ENCODE data around the gene TMEM94. TPM values are rescaled to one million over a fixed set of nuclear protein-coding genes. Genes with fewer than 3 reads are reported as not detected.
A peak's percentile ranks its signal among the peaks of the same experiment; 100 is the strongest.

The TMEM94 gene
- total and polyA plus RNA-seq, 2 of the 13 experiments (the other 11 are each of a cell fraction or from before 2014, with no cell fraction given), result 32.6 to 134 TPM

DNA sequence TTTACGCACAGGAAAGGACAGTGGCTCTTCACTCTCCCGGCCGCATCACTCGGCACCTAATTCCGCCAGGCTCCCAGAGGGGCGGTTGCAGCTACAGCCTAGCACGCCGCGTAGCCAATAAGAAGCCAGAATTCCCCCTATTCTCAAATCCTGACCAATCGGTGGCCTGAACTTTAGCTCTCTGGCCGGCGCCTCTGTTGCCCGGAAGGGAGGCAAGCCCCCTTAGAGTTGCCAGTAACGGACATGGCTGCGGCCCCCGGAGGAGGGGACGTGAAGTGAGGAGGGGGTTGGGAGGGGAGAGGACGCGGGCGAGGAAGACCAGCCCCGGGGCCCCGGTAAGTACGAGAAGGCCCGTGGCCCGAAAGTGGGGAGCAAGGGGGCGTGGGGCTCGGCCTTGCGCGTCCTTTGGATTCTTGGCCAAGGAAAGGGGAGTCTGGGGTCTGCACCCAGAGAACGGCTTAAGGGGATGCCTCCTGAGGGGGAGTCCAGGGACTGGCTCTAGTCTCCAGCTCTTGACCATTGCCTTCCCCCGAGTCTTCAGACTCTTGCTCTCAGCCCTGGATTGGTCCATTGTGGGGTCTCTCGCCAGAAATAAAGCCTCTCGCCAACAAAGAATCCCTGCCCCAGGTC lies at the start of gene TMEM94 (continued):
- TF ChIP-seq CEBPG (CRISPR knock-in tag; IDR thresholded peaks at IDR 0.05) (peak; percentile 15; the same call in 1 of the 2 replicates), SMAD9 (CRISPR knock-in tag; IDR thresholded peaks at IDR 0.05) (no peak), ZNF260 (CRISPR knock-in tag; IDR thresholded peaks at IDR 0.05; ENCODE audit: borderline replicate concordance, low read depth) (no peak), ZNF331 (CRISPR knock-in tag; IDR thresholded peaks at IDR 0.05) (no peak), HNRNPK (IDR thresholded peaks at IDR 0.05; ENCODE audit: low read depth, low read length, poor library complexity, severe bottlenecking) (peak; percentile 80), FOXM1 (CRISPR knock-in tag; IDR thresholded peaks at IDR 0.05) (no peak), CENPX (CRISPR knock-in tag; IDR thresholded peaks at IDR 0.05) (no peak), GFI1 (CRISPR knock-in tag; IDR thresholded peaks at IDR 0.05; ENCODE audit: borderline replicate concordance) (0 out of 2 replicates have a peak, but pooled peaks have one; percentile 48), GABPB1 (CRISPR knock-in tag; IDR thresholded peaks at IDR 0.05) (peak; percentile 90), SMYD3 (CRISPR knock-in tag; IDR thresholded peaks at IDR 0.05) (0 out of 2 replicates have a peak, but pooled peaks have one; percentile 50), NCOA2 (CRISPR knock-in tag; IDR thresholded peaks at IDR 0.05) (peak; percentile 32), ZFP36L1 (CRISPR knock-in tag; IDR thresholded peaks at IDR 0.05) (no peak), NR1H2 (CRISPR knock-in tag; IDR thresholded peaks at IDR 0.05; ENCODE audit: borderline replicate concordance, low read depth) (no peak), ZBTB42 (CRISPR knock-in tag; IDR thresholded peaks at IDR 0.05) (no peak), TBX2 (CRISPR knock-in tag; IDR thresholded peaks at IDR 0.05; ENCODE audit: borderline replicate concordance) (no peak; the same call in 1 of the 2 replicates), RFX1 (IDR thresholded peaks at IDR 0.05) (no peak), KLF11 (CRISPR knock-in tag; IDR thresholded peaks at IDR 0.05) (peak; percentile 94), ZNF337 (CRISPR knock-in tag; IDR thresholded peaks at IDR 0.05; ENCODE audit: borderline replicate concordance, low read depth) (no peak), ZNF781 (CRISPR knock-in tag; IDR thresholded peaks at IDR 0.05; ENCODE audit: borderline replicate concordance, not compliant biosample characterization) (peak; percentile 78), ZNF33B (CRISPR knock-in tag; IDR thresholded peaks at IDR 0.05) (no peak)
- TF ChIP-seq, protein P1, sequence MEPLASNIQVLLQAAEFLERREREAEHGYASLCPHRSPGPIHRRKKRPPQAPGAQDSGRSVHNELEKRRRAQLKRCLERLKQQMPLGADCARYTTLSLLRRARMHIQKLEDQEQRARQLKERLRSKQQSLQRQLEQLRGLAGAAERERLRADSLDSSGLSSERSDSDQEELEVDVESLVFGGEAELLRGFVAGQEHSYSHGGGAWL (CRISPR knock-in tag; IDR thresholded peaks at IDR 0.05), result peak; percentile 73; the same call in 1 of the 2 replicates
- TF ChIP-seq, protein P2, sequence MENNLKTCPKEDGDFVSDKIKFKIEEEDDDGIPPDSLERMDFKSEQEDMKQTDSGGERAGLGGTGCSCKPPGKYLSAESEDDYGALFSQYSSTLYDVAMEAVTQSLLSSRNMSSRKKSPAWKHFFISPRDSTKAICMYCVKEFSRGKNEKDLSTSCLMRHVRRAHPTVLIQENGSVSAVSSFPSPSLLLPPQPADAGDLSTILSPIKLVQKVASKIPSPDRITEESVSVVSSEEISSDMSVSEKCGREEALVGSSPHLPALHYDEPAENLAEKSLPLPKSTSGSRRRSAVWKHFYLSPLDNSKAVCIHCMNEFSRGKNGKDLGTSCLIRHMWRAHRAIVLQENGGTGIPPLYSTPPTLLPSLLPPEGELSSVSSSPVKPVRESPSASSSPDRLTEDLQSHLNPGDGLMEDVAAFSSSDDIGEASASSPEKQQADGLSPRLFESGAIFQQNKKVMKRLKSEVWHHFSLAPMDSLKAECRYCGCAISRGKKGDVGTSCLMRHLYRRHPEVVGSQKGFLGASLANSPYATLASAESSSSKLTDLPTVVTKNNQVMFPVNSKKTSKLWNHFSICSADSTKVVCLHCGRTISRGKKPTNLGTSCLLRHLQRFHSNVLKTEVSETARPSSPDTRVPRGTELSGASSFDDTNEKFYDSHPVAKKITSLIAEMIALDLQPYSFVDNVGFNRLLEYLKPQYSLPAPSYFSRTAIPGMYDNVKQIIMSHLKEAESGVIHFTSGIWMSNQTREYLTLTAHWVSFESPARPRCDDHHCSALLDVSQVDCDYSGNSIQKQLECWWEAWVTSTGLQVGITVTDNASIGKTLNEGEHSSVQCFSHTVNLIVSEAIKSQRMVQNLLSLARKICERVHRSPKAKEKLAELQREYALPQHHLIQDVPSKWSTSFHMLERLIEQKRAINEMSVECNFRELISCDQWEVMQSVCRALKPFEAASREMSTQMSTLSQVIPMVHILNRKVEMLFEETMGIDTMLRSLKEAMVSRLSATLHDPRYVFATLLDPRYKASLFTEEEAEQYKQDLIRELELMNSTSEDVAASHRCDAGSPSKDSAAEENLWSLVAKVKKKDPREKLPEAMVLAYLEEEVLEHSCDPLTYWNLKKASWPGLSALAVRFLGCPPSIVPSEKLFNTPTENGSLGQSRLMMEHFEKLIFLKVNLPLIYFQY (CRISPR knock-in tag; IDR thresholded peaks at IDR 0.05; ENCODE audit: borderline replicate concordance), result no peak; the same call in 1 of the 2 replicates
- TF ChIP-seq, protein P3, sequence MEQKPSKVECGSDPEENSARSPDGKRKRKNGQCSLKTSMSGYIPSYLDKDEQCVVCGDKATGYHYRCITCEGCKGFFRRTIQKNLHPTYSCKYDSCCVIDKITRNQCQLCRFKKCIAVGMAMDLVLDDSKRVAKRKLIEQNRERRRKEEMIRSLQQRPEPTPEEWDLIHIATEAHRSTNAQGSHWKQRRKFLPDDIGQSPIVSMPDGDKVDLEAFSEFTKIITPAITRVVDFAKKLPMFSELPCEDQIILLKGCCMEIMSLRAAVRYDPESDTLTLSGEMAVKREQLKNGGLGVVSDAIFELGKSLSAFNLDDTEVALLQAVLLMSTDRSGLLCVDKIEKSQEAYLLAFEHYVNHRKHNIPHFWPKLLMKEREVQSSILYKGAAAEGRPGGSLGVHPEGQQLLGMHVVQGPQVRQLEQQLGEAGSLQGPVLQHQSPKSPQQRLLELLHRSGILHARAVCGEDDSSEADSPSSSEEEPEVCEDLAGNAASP (CRISPR knock-in tag; IDR thresholded peaks at IDR 0.05; ENCODE audit: borderline replicate concordance), result no peak

All from HepG2 (cell line).